Stimulated activated CD4-positive, alpha-beta T cell treated with anti-CD3 and anti-CD28 coated beads, Interleukin-2, amount 100 ng/mL, for 4 hours (primary cell): Measurements from ENCODE around the gene FAM240A.

Experiments used
- DNase-seq: peaks from one replicate; pipeline ENCODE4 v3.0.0-alpha.2; 2020; ENCODE audit warnings: low read depth

FAM240A gene

GRCh38 chr3:46662771-46663551 is 50.6 kb downstream of the FAM240A start:
- DNase-seq: no peak

GRCh38 chr3:46663591-46664135 is 51.3 kb downstream of the FAM240A start:
- DNase-seq: no peak

- DNase-seq: no peak
These were observed 52.1 kb downstream of the FAM240A start for GRCh38 chr3:46664188-46664970.

GRCh38 chr3:46664971-46665762 is 52.8 kb downstream of the FAM240A start:
- no peak for DNase-seq

- DNase-seq: no peak
These were observed 53.6 kb downstream of the FAM240A start for GRCh38 chr3:46665763-46666452.

- no peak for DNase-seq
These were observed 54.1 kb downstream of the FAM240A start for GRCh38 chr3:46666453-46666845.

- no peak for DNase-seq
These were observed 54.8 kb downstream of the FAM240A start for GRCh38 chr3:46667061-46667621.

GRCh38 chr3:46667657-46668056 is 55.3 kb downstream of the FAM240A start:
- no peak for DNase-seq

GRCh38 chr3:46668116-46668515 is 55.8 kb downstream of the FAM240A start:
- no peak for DNase-seq

- DNase-seq: no peak
These were observed 56.3 kb downstream of the FAM240A start for GRCh38 chr3:46668591-46668990.

- DNase-seq: no peak
These were observed 57.1 kb downstream of the FAM240A start for GRCh38 chr3:46669191-46669999.

GRCh38 chr3:46670000-46670890 is 57.9 kb downstream of the FAM240A start:
- DNase-seq: no peak

GRCh38 chr3:46670891-46671427 is 58.6 kb downstream of the FAM240A start:
- DNase-seq: no peak

- no peak for DNase-seq
These were observed 59.4 kb downstream of the FAM240A start for GRCh38 chr3:46671541-46672348.

- DNase-seq: no peak
These were observed 60.0 kb downstream of the FAM240A start for GRCh38 chr3:46672349-46672695.

GRCh38 chr3:46673151-46674030 is 61.1 kb downstream of the FAM240A start:
- no peak for DNase-seq
